ENCODE measurements around the gene TWF2. TPM values are rescaled to one million over a fixed set of nuclear protein-coding genes. Genes with fewer than 3 reads are reported as not detected.
A peak's percentile ranks its signal among the peaks of the same experiment; 100 is the strongest.

The TWF2 gene
- total and polyA plus RNA-seq, 2 donors from 2014 or later = 44.0 to 59.9 TPM

DNA sequence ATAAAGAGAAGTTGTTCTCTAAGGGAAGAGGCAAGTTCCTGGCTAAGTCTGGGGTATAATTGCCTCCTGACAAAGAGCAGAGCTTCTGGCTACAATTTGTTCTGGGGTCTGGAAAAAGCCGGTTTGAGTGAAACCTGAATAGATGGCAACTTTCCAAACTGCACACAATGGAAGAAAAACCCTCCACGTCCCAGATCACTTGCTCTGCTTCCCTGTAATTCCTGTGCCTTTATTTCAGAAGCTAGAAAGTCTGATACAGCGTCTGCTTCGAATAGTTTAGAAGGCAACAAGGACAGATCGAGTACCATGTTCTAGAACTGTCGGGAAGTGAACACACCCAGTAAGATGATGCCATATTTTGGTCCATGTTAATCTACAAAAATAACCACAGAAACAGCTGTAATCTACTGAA is 41.1 kb upstream of the TWF2 start:
- H3K27me3 ChIP-seq (ENCODE audit: control insufficient read depth, insufficient read depth, low read length) = no peaks in the 10 kb centered on the region
- TF ChIP-seq, protein P1, sequence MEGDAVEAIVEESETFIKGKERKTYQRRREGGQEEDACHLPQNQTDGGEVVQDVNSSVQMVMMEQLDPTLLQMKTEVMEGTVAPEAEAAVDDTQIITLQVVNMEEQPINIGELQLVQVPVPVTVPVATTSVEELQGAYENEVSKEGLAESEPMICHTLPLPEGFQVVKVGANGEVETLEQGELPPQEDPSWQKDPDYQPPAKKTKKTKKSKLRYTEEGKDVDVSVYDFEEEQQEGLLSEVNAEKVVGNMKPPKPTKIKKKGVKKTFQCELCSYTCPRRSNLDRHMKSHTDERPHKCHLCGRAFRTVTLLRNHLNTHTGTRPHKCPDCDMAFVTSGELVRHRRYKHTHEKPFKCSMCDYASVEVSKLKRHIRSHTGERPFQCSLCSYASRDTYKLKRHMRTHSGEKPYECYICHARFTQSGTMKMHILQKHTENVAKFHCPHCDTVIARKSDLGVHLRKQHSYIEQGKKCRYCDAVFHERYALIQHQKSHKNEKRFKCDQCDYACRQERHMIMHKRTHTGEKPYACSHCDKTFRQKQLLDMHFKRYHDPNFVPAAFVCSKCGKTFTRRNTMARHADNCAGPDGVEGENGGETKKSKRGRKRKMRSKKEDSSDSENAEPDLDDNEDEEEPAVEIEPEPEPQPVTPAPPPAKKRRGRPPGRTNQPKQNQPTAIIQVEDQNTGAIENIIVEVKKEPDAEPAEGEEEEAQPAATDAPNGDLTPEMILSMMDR (IDR thresholded peaks at IDR 0.05; ENCODE audit: borderline replicate concordance, extremely low read depth, insufficient read depth) = no peak
- FAIRE-seq = no peak
- intact Hi-C loops (cut with DNase I) = no loop called here
- H3K9ac ChIP-seq (ENCODE audit: low read length in 3 of 3) = peak overlapping the region in 2 of 3 donors; percentile 9 to 50
- peak overlapping the region; percentile 98 for H3K27ac ChIP-seq (ENCODE audit: low read depth in 2 of 2, low read length in 2 of 2)
- peak overlapping the region in 1 of 3 donors; percentile 94 for H3K4me3 ChIP-seq (ENCODE audit: low read length in 3 of 3)
- H3K36me3 ChIP-seq (ENCODE audit: control insufficient read depth in 2 of 3, insufficient read depth in 3 of 3, low read length in 3 of 3) = no peaks in the 10 kb centered on the region
- no peaks in the 10 kb centered on the region for H3K9me3 ChIP-seq (ENCODE audit: control insufficient read depth in 2 of 3, insufficient read depth in 1 of 3, low read length in 3 of 3)
- peak in 3 of 5 donors; percentile 42 to 84 (median 71) for DNase-seq
- H3K4me1 ChIP-seq (ENCODE audit: control insufficient read depth in 2 of 3, insufficient read depth in 2 of 3, low read depth in 1 of 3, low read length in 3 of 3) = peaks cover 4 to 22% (median 19%) of the 10 kb centered on the region in 3 donors

DNA sequence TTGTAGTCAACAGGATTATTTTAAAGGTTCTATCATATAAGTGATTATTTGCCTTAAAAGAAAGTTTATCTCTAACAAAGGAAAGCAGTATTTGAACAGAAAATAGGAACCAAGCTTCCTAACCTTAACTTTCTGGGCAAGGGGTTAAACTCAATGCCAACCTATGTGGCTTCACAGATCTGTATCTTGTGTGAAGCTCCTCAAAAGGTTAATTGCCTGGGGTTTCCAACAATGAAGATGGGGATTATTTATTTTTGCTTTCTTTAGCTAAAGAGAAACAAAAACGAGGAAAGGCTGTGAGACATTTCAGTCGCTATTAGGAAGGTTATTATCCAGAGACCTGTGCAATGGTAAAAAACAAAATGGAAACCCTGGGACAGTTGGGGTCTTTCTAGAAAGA is 40.6 kb upstream of the TWF2 start:
- intact Hi-C loops (cut with DNase I) = no loop called here
- TF ChIP-seq, protein P1 (IDR thresholded peaks at IDR 0.05; ENCODE audit: borderline replicate concordance, extremely low read depth, insufficient read depth) = no peak
- Histone ChIP-seq H3K9me3 (ENCODE audit: control insufficient read depth in 2 of 3, insufficient read depth in 1 of 3, low read length in 3 of 3) (no peaks in the 10 kb centered on the region), H3K36me3 (ENCODE audit: control insufficient read depth in 2 of 3, insufficient read depth in 3 of 3, low read length in 3 of 3) (no peaks in the 10 kb centered on the region), H3K4me3 (ENCODE audit: low read length in 3 of 3) (peak overlapping the region in 2 of 3 donors; percentile 17 to 94), H3K4me1 (ENCODE audit: control insufficient read depth in 2 of 3, insufficient read depth in 2 of 3, low read depth in 1 of 3, low read length in 3 of 3) (peaks cover 3 to 23% (median 21%) of the 10 kb centered on the region in 3 donors), H3K27ac (ENCODE audit: low read depth in 2 of 2, low read length in 2 of 2) (peak overlapping the region; percentile 98), H3K27me3 (ENCODE audit: control insufficient read depth, insufficient read depth, low read length) (no peaks in the 10 kb centered on the region), H3K9ac (ENCODE audit: low read length in 3 of 3) (peak overlapping the region in 1 of 3 donors; percentile 70)
- no peak for FAIRE-seq
- DNase-seq = no peak

DNA sequence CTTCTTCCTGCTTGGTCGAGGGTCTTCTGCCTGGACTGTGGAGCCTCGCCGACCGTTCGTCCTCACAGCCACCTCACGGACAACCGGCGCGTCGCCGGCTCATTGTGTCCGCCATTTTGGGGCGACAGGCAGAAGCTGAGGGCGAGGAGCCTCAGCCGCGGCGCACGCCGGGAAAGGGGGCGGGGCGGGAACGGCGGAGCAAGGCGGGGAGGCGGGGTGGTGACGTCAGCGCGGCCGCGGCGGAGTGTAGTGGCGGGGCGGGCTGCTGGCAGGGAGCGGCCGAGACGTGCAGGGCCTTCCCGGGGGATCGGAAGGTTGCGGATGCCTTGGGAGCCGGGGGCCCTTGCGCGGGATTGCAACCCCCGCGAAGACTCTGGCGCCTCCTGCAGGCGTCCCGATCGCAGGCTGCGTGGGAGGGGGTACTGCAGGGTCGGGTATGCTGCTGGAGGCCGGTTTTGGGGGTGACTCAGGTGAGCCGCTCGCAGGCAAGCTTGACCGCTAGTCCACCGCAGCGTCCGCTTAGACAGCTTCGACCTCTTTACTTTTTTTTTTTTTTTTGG is 39.6 kb upstream of the TWF2 start, which contains the start of gene WDR82:
TSS of gene WDR82 (minus strand) at position 140 of the 560 bp plus-strand sequence. CDS start 288 bp downstream, outside the sequence.
- intact Hi-C loops (cut with DNase I) = no loop called here
- Histone ChIP-seq H3K9me3 (ENCODE audit: control insufficient read depth in 2 of 3, insufficient read depth in 1 of 3, low read length in 3 of 3) (no peaks in the 10 kb centered on the region), H3K36me3 (ENCODE audit: control insufficient read depth in 2 of 3, insufficient read depth in 3 of 3, low read length in 3 of 3) (no peaks in the 10 kb centered on the region), H3K9ac (ENCODE audit: low read length in 3 of 3) (peak within 1 kb of the TSS; percentile 66 to 99 (median 86)), H3K27ac (ENCODE audit: low read depth in 2 of 2, low read length in 2 of 2) (peak within 1 kb of the TSS; percentile 98), H3K4me3 (ENCODE audit: low read length in 3 of 3) (peak within 1 kb of the TSS; percentile 93 to 94 (median 94)), H3K27me3 (ENCODE audit: control insufficient read depth, insufficient read depth, low read length) (no peaks in the 10 kb centered on the region), H3K4me1 (ENCODE audit: control insufficient read depth in 2 of 3, insufficient read depth in 2 of 3, low read depth in 1 of 3, low read length in 3 of 3) (peaks cover 0 to 25% (median 16%) of the 10 kb centered on the region in 3 donors)
- no peak for FAIRE-seq
- TF ChIP-seq, protein P1 (IDR thresholded peaks at IDR 0.05; ENCODE audit: borderline replicate concordance, extremely low read depth, insufficient read depth) = no peak
- DNase-seq = peak; percentile 97 to 99 (median 98)
